Sigmoid colon (tissue), 7 donors: ENCODE data around the gene TIAM1. TPM values are rescaled to one million over a fixed set of nuclear protein-coding genes. Genes with fewer than 3 reads are reported as not detected.

ENCODE experiments used
- DNase-seq: peaks from one replicate; pipeline ENCODE4 v3.0.0-alpha.2; 2019
- H3K27ac ChIP-seq, 4 donors: fragments of 200-600 bp; sonication (generic); one replicate each; pipeline ENCODE4 v1.5.1; 2016 to 2019; ENCODE audit warnings: mild to moderate bottlenecking in 1 of 4
- H3K27me3 ChIP-seq, 3 donors: fragments of 200-600 bp; sonication (generic); one replicate each; pipeline ENCODE4 v1.5.1; 2019; ENCODE audit warnings: mild to moderate bottlenecking in 1 of 3
- H3K36me3 ChIP-seq, 4 donors: fragments of 200-600 bp; sonication (generic); one replicate each; pipeline ENCODE4 v1.5.1; 2016 to 2019
- H3K4me1 ChIP-seq, 4 donors: fragments of 200-600 bp; sonication (generic); one replicate each; pipeline ENCODE4 v1.5.1; 2017 to 2019
- H3K4me3 ChIP-seq, 4 donors: fragments of 200-600 bp; sonication (generic); one replicate each; pipeline ENCODE4 v1.5.1; 2017 to 2019; ENCODE audit warnings: mild to moderate bottlenecking in 2 of 4, moderate library complexity in 1 of 4
- H3K9me3 ChIP-seq, 4 donors: fragments of 200-600 bp in 3 of 4; sonication (generic) in 3 of 4; one replicate each; pipeline versions ENCODE4 v1.5.1 to v1.6.1; 2013 to 2019
- EP300 ChIP-seq, 4 donors: sonication (generic); formaldehyde crosslinking; IDR thresholded peaks; one replicate each; pipeline ENCODE4 v1.6.1; 2017; ENCODE audit warnings: antibody characterized with exemption in 4 of 4
- POLR2A ChIP-seq, 2 donors: fragments of 450-650 bp; IDR thresholded peaks; one replicate each; pipeline ENCODE4 v1.6.1; 2016; ENCODE audit warnings: antibody characterized with exemption in 2 of 2, mild to moderate bottlenecking in 2 of 2, moderate library complexity in 2 of 2
- POLR2AphosphoS5 ChIP-seq, 4 donors: sonication (generic); formaldehyde crosslinking; IDR thresholded peaks; one replicate each; pipeline ENCODE4 v1.6.1; 2017; ENCODE audit warnings: antibody characterized with exemption in 4 of 4
- WGBS, 2 donors: extraction: QIAGEN DNeasy Blood & Tissue Kit; methylation state at CpG; one replicate each; pipeline ENCODE4 v1.1.7; 2013; 5-methylcytosine and 5-hydroxymethylcytosine counted together
- intact Hi-C: fragments of 100-400 bp; cut with DNase I; formaldehyde crosslinking; loops from one replicate; pipeline ENCODE4 v1.15.1; 2023
- polyA plus RNA-seq, 3 donors: library from polyadenylated mRNA; stranded (reverse); fragments of 200-250 nt; gene quantifications; one replicate each; pipeline ENCODE4 v1.2.3, GENCODE V29; 2013
- total RNA-seq, 4 donors: library from RNA; depleted of rRNA; stranded (reverse); fragments of >200 nt; gene quantifications; one replicate each; pipeline ENCODE4 v1.1.0, GENCODE V29; 2016
- TF ChIP-seq, protein P1 (sequence below), 4 experiments: fragments of 450-650 bp in 3 of 4; fragments of 200-600 bp in 1 of 4; IDR thresholded peaks; one replicate each; pipeline ENCODE4 v1.5.1; 2016 to 2019; ENCODE audit warnings: antibody characterized with exemption in 4 of 4, mild to moderate bottlenecking in 3 of 4, moderate library complexity in 2 of 4
- donor health status: healthy with polysubstance abuse.
- donor health status: Bipolar disorder and iron deficiency.
- donor health status: healthy.

Gene TIAM1
- total and polyA plus RNA-seq, 7 donors: 1.2 to 20.5 (median 8.6) TPM

DNA sequence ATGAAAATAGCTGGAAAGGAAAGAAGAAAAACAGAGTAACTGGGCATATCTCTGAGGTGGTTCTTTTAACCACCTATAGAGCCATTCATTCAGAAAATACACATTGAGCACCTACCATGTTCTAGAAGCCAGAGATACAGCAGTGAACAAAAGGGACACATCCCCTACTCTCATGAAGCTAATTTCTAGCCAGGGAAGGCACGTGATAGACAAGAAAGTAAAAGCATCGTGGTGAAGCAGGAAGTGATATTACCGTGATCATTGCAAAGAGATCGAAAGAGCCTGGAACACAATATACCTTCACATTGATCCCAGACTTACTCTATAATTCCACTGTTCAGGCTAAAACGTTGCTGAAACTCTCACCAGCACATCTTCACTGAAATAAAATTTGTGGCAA, 76.0 kb downstream of the TIAM1 start:
- DNase-seq: no peak
- TF ChIP-seq EP300 (IDR thresholded peaks at IDR 0.05): no peak
- no peak for TF ChIP-seq POLR2A (IDR thresholded peaks at IDR 0.05)
- TF ChIP-seq, protein P1, sequence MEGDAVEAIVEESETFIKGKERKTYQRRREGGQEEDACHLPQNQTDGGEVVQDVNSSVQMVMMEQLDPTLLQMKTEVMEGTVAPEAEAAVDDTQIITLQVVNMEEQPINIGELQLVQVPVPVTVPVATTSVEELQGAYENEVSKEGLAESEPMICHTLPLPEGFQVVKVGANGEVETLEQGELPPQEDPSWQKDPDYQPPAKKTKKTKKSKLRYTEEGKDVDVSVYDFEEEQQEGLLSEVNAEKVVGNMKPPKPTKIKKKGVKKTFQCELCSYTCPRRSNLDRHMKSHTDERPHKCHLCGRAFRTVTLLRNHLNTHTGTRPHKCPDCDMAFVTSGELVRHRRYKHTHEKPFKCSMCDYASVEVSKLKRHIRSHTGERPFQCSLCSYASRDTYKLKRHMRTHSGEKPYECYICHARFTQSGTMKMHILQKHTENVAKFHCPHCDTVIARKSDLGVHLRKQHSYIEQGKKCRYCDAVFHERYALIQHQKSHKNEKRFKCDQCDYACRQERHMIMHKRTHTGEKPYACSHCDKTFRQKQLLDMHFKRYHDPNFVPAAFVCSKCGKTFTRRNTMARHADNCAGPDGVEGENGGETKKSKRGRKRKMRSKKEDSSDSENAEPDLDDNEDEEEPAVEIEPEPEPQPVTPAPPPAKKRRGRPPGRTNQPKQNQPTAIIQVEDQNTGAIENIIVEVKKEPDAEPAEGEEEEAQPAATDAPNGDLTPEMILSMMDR (IDR thresholded peaks at IDR 0.05): no peak
- no peak for TF ChIP-seq POLR2AphosphoS5 (IDR thresholded peaks at IDR 0.05)
- Histone ChIP-seq H3K4me1 (no peaks in the 10 kb centered on the region), H3K36me3 (no peaks in the 10 kb centered on the region), H3K27me3 (no peaks in the 10 kb centered on the region), H3K9me3 (no peaks in the 10 kb centered on the region), H3K4me3 (no peak overlapping the region), H3K27ac (no peak overlapping the region)
- 68 to 78% methylated on average over 5 of the region's 5 CpGs for WGBS, 2 donors
- intact Hi-C loops: no loop called here

DNA sequence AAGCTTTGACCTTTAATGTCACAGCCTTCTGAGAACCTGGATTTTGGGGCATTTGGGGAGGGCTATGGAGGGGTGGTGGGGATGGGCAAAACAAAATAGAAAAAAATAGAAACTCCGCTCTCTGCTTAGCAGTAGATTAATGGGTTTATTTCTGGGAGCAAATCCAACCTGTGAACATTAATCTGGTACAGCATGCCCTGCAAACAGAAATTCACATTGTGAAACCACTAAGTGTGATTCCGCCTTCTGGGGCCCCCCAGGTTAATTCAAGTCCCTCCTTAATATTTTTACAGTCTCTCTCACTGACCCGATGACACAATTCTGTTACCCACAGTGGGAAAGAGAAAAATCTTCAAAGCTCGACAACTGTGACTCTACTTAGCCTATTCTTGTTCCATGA, 76.4 kb downstream of the TIAM1 start:
- Histone ChIP-seq H3K9me3 (no peaks in the 10 kb centered on the region), H3K4me1 (no peaks in the 10 kb centered on the region), H3K4me3 (no peak overlapping the region), H3K27ac (no peak overlapping the region), H3K27me3 (no peaks in the 10 kb centered on the region), H3K36me3 (no peaks in the 10 kb centered on the region)
- intact Hi-C loops: no loop called here
- DNase-seq: no peak
- TF ChIP-seq POLR2A (IDR thresholded peaks at IDR 0.05): no peak
- no peak for TF ChIP-seq POLR2AphosphoS5 (IDR thresholded peaks at IDR 0.05)
- TF ChIP-seq EP300 (IDR thresholded peaks at IDR 0.05): no peak
- TF ChIP-seq, protein P1 (IDR thresholded peaks at IDR 0.05): no peak
- WGBS, 2 donors: 93 to 95% methylated on average over 4 of the region's 4 CpGs

DNA sequence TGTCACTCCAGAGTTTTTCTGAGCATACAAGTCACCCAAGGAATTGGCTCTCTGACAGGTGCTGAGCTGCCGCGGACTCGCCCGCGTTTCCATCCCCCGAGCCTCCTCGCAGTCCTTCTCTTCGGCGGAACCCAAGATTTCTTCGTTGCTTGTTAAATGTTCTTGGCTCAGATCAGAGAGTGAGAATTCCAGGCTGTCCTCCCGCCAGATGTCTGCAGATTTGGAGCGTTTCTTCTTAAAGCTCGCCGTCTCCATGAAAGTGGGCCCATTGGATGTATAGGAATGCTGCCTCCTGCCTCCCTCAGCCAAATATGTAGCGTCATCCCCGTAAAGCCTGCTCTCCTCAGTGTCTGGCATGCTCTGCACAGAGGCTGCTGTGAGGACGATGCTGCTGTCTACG, 77.8 kb downstream of the TIAM1 start:
- no peak overlapping the region for H3K4me3 ChIP-seq
- 93 to 96% methylated on average over 18 of the region's 18 CpGs for whole genome bisulfite sequencing, 2 donors
- intact Hi-C loops: no loop called here
- H3K4me1 ChIP-seq: no peaks in the 10 kb centered on the region
- no peaks in the 10 kb centered on the region for H3K27me3 ChIP-seq
- DNase-seq: no peak
- no peaks in the 10 kb centered on the region for H3K36me3 ChIP-seq
- TF ChIP-seq EP300 (IDR thresholded peaks at IDR 0.05): no peak
- TF ChIP-seq POLR2A (IDR thresholded peaks at IDR 0.05): no peak
- TF ChIP-seq, protein P1 (IDR thresholded peaks at IDR 0.05): no peak
- TF ChIP-seq POLR2AphosphoS5 (IDR thresholded peaks at IDR 0.05): no peak
- H3K9me3 ChIP-seq: no peaks in the 10 kb centered on the region
- no peak overlapping the region for H3K27ac ChIP-seq

DNA sequence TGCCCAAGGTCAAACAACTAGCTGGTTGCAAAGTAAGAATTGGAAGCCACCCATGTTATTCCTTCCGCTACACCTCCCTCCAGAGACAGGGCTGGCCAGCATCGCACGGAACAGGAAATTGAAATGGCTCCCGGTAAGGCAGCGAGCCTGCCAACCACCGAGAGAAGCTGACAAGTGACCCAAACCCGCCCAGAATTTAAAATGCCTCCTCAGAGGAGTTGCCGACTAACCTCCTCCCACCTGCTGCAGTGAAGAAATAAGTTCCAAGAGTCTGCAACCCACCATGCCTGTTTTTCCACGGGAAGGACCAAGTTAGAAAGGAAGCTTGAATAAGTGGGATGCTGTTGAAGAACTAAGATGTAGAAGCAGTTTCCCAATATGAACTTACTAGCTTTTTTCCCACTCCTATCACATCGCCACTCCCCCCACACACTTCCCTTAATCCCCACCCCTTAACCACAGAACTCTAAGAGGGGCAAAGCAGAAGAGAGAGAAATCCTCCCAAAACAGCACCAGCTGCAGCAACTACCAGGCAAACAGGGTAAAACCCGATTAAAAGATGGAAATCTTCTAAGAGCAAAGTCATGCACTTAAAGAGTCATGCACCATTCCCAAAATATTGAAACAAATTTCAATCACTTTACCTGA, 78.6 kb downstream of the TIAM1 start:
- Histone ChIP-seq H3K27ac (no peak overlapping the region), H3K36me3 (no peaks in the 10 kb centered on the region), H3K27me3 (no peaks in the 10 kb centered on the region), H3K4me1 (no peaks in the 10 kb centered on the region), H3K9me3 (no peaks in the 10 kb centered on the region), H3K4me3 (no peak overlapping the region)
- TF ChIP-seq, protein P1 (IDR thresholded peaks at IDR 0.05): no peak
- TF ChIP-seq POLR2A (IDR thresholded peaks at IDR 0.05) (no peak), EP300 (IDR thresholded peaks at IDR 0.05) (no peak), POLR2AphosphoS5 (IDR thresholded peaks at IDR 0.05) (no peak)
- intact Hi-C loops: no loop called here
- DNase-seq: no peak
- 44 to 81% methylated on average over 11 of the region's 11 CpGs for WGBS, 2 donors

DNA sequence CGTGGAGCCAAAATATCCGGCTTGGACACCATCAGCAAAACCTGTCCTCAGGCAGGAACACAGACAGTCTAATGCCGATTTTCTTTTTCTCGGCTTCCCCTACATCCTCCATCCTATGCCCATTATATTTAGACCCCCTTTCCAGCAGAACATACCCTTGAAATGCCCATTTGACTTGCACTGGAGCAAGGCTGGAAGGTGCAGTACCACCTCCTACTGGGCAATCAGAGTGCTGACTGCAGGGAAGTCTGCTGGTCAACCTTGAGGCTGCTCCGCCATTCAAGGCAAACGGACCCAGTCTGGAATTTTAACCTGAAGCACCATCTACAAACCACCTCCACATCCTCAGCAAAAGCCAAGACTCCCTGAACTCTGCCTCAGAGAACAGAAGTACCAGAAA, 79.5 kb downstream of the TIAM1 start:
- H3K9me3 ChIP-seq: no peaks in the 10 kb centered on the region
- no peak overlapping the region for H3K4me3 ChIP-seq
- 91 to 95% methylated on average over 6 of the region's 6 CpGs for WGBS, 2 donors
- no peak for DNase-seq
- no peaks in the 10 kb centered on the region for H3K36me3 ChIP-seq
- no peaks in the 10 kb centered on the region for H3K27me3 ChIP-seq
- no peak for TF ChIP-seq POLR2AphosphoS5 (IDR thresholded peaks at IDR 0.05)
- no peak for TF ChIP-seq EP300 (IDR thresholded peaks at IDR 0.05)
- TF ChIP-seq POLR2A (IDR thresholded peaks at IDR 0.05): no peak
- TF ChIP-seq, protein P1 (IDR thresholded peaks at IDR 0.05): no peak
- H3K4me1 ChIP-seq: no peaks in the 10 kb centered on the region
- intact Hi-C loops: no loop called here
- H3K27ac ChIP-seq: no peak overlapping the region
